H1 (cell line): ENCODE data around the gene ARHGAP26. TPM values are rescaled to one million over a fixed set of nuclear protein-coding genes. Genes with fewer than 3 reads are reported as not detected.

Experiments
- CTCF ChIA-PET: fragments of 300-600 bp; sonication (Branson Sonifier 250); formaldehyde crosslinking; loops from one replicate; lab custom pipeline; 2021; ENCODE audit not compliant: partially characterized antibody; lab: Charles Lee
- POLR2A ChIA-PET: fragments of 300-600 bp; sonication (Branson Sonifier 250); formaldehyde crosslinking; loops from one replicate; lab custom pipeline; 2021; ENCODE audit warnings: inconsistent platforms; ENCODE audit not compliant: partially characterized antibody; lab: Charles Lee
- DNase-seq, 2 experiments: peaks; one replicate each; pipeline versions ENCODE4 v3.0.0 to v3.0.0-alpha.2; 2010 to 2022; ENCODE audit warnings: low spot score in 2 of 2, low read depth in 1 of 2, mixed read lengths in 1 of 2
- FAIRE-seq: peaks from 2 replicates; lab custom pipeline; 2011; peaks lifted over from hg19 to GRCh38; lab: Jason Lieb, UNC
- H2AFZ ChIP-seq: 2 replicates; pipeline ENCODE4 v1.8.1; 2012; ENCODE audit warnings: low read length, inconsistent platforms
- H2AK5ac ChIP-seq: 2 replicates; pipeline ENCODE4 v1.6.1; 2013; ENCODE audit warnings: low read depth, low read length
- H2BK120ac ChIP-seq: replicated peaks from 2 replicates; pipeline ENCODE3; 2013; ENCODE audit warnings: low read depth, low read length, inconsistent platforms
- H2BK12ac ChIP-seq: 2 replicates; pipeline ENCODE4 v1.6.1; 2013; ENCODE audit warnings: low read depth, low read length
- H2BK15ac ChIP-seq: 2 replicates; pipeline ENCODE4 v1.6.1; 2013; ENCODE audit warnings: low read length
- H2BK20ac ChIP-seq: 2 replicates; pipeline ENCODE4 v1.6.1; 2013; ENCODE audit warnings: low read length
- H2BK5ac ChIP-seq: 2 replicates; pipeline ENCODE4 v1.6.1; 2013; ENCODE audit warnings: low read depth, low read length
- H3K14ac ChIP-seq: 2 replicates; pipeline ENCODE4 v1.6.1; 2013; ENCODE audit warnings: inconsistent platforms; ENCODE audit not compliant: insufficient read length
- H3K18ac ChIP-seq: 2 replicates; pipeline ENCODE4 v1.6.1; 2013; ENCODE audit warnings: low read length; ENCODE audit errors: extremely low read depth
- H3K23ac ChIP-seq: 2 replicates; pipeline ENCODE4 v1.6.1; 2013; ENCODE audit warnings: inconsistent platforms; ENCODE audit not compliant: insufficient read length
- H3K23me2 ChIP-seq: 2 replicates; pipeline ENCODE4 v1.6.1; 2013; ENCODE audit warnings: low read depth, low read length
- H3K27ac ChIP-seq: 2 replicates; pipeline ENCODE4 v1.6.1; 2011; ENCODE audit warnings: low read depth, low read length, inconsistent platforms
- H3K27me3 ChIP-seq, 4 experiments: replicated peaks in 1 of 4; 1 replicate in 1 of 4; 2 replicates in 3 of 4; pipeline versions ENCODE4 v1.6.1 to v1.8.1; 2011 to 2013; ENCODE audit warnings: low read length in 3 of 4, mild to moderate bottlenecking in 3 of 4, inconsistent platforms in 2 of 4, mixed read lengths in 2 of 4, moderate library complexity in 1 of 4; ENCODE audit not compliant: control insufficient read depth in 3 of 4, insufficient read depth in 3 of 4; ENCODE audit errors: extremely low read depth in 1 of 4
- H3K36me3 ChIP-seq, 4 experiments: 2 replicates each; pipeline versions ENCODE4 v1.6.1 to v1.8.1; 2011 to 2013; ENCODE audit warnings: mild to moderate bottlenecking in 4 of 4, low read length in 3 of 4, moderate library complexity in 2 of 4, control low read depth in 1 of 4, inconsistent platforms in 1 of 4; ENCODE audit not compliant: insufficient read depth in 4 of 4, control insufficient read depth in 2 of 4
- H3K4ac ChIP-seq: replicated peaks from 2 replicates; pipeline ENCODE3; 2013; ENCODE audit warnings: low read length, low read depth, mixed read lengths, inconsistent platforms; ENCODE audit not compliant: insufficient read length
- H3K4me1 ChIP-seq, 4 experiments: replicated peaks in 1 of 4; 1 replicate in 1 of 4; 2 replicates in 3 of 4; pipeline versions ENCODE4 v1.6.1 to v1.8.1; 2011 to 2013; ENCODE audit warnings: low read length in 3 of 4, inconsistent platforms in 2 of 4, mixed read lengths in 1 of 4; ENCODE audit not compliant: insufficient read depth in 4 of 4, control insufficient read depth in 3 of 4
- H3K4me2 ChIP-seq, 2 experiments: 2 replicates each; pipeline versions ENCODE4 v1.6.1 to v1.8.1; 2011 to 2013; ENCODE audit warnings: low read depth in 2 of 2, low read length in 2 of 2, control low read depth in 1 of 2, inconsistent platforms in 1 of 2, mild to moderate bottlenecking in 1 of 2; ENCODE audit not compliant: insufficient read depth in 1 of 2
- H3K4me3 ChIP-seq, 4 experiments: fragments of 200-600, 300-600 bp in 1 of 4; sonication (generic), shearing (Covaris generic), sonication (Bioruptor Twin) in 1 of 4; 2 replicates each; pipeline versions ENCODE4 v1.5.1 to v1.8.1; 2011 to 2016; ENCODE audit warnings: low read length in 4 of 4, low read depth in 3 of 4, control low read depth in 2 of 4, inconsistent platforms in 2 of 4, mild to moderate bottlenecking in 2 of 4, mixed read lengths in 1 of 4, moderate library complexity in 1 of 4; ENCODE audit not compliant: insufficient read depth in 2 of 4; ENCODE audit errors: extremely low read depth in 1 of 4
- H3K56ac ChIP-seq: replicated peaks from 2 replicates; pipeline ENCODE3; 2013; ENCODE audit warnings: low read depth, mild to moderate bottlenecking, mixed read lengths, low read length, inconsistent platforms; ENCODE audit not compliant: insufficient read length
- H3K79me1 ChIP-seq: 2 replicates; pipeline ENCODE4 v1.6.1; 2013; ENCODE audit warnings: low read depth, low read length, control low read depth
- H3K79me2 ChIP-seq, 2 experiments: 2 replicates each; pipeline versions ENCODE4 v1.6.1 to v1.8.1; 2012 to 2013; ENCODE audit warnings: low read length in 2 of 2, mild to moderate bottlenecking in 2 of 2, inconsistent platforms in 1 of 2; ENCODE audit not compliant: insufficient read depth in 2 of 2, control insufficient read depth in 1 of 2
- H3K9ac ChIP-seq, 4 experiments: replicated peaks in 1 of 4; 1 replicate in 1 of 4; 2 replicates in 3 of 4; pipeline versions ENCODE4 v1.6.1 to v1.8.1; 2011 to 2013; ENCODE audit warnings: low read depth in 3 of 4, low read length in 3 of 4, control low read depth in 2 of 4, mild to moderate bottlenecking in 2 of 4, moderate library complexity in 2 of 4, inconsistent platforms in 1 of 4; ENCODE audit errors: extremely low read depth in 1 of 4
- H3K9me3 ChIP-seq, 2 experiments: 2 replicates each; pipeline versions ENCODE4 v1.6.1 to v1.8.1; 2012 to 2013; ENCODE audit warnings: mild to moderate bottlenecking in 2 of 2, moderate library complexity in 2 of 2, control low read depth in 1 of 2, inconsistent platforms in 1 of 2, low read depth in 1 of 2, low read length in 1 of 2, mixed read lengths in 1 of 2; ENCODE audit not compliant: insufficient read depth in 2 of 2
- H4K20me1 ChIP-seq, 2 experiments: replicated peaks in 1 of 2; 2 replicates each; pipeline versions ENCODE3 to v1.8.1; 2011 to 2013; ENCODE audit warnings: inconsistent platforms in 2 of 2, low read length in 2 of 2, mild to moderate bottlenecking in 1 of 2; ENCODE audit not compliant: insufficient read depth in 2 of 2, control insufficient read depth in 1 of 2
- H4K5ac ChIP-seq: 2 replicates; pipeline ENCODE4 v1.6.1; 2013; ENCODE audit warnings: low read length, low read depth, mixed read lengths, inconsistent platforms; ENCODE audit not compliant: insufficient read length
- H4K8ac ChIP-seq: 2 replicates; pipeline ENCODE4 v1.8.0; 2013; ENCODE audit warnings: mild to moderate bottlenecking, moderate library complexity, low read length, inconsistent platforms; ENCODE audit not compliant: insufficient read depth; ENCODE audit errors: extremely low read depth
- H4K91ac ChIP-seq: replicated peaks from 2 replicates; pipeline ENCODE3; 2013; ENCODE audit warnings: low read length, mixed read lengths, inconsistent platforms; ENCODE audit not compliant: insufficient read length
- BACH1 ChIP-seq: IDR thresholded peaks from 2 replicates; pipeline ENCODE4 v1.6.1; 2012; ENCODE audit warnings: low read length, improper control_type of control experiment
- CBX5 ChIP-seq: fragments of 300-800, 300-1000 bp; sonication (generic); IDR thresholded peaks from 2 replicates; pipeline ENCODE4 v1.7.1; 2016; ENCODE audit warnings: antibody characterized with exemption, low read length, low read depth
- CEBPB ChIP-seq: IDR thresholded peaks from 2 replicates; pipeline ENCODE4 v1.6.1; 2012; ENCODE audit warnings: low read depth, low read length
- EGR1 ChIP-seq: IDR thresholded peaks from 2 replicates; pipeline ENCODE4 v1.6.1; 2011; ENCODE audit warnings: low read depth, low read length, borderline replicate concordance
- GABPA ChIP-seq: IDR thresholded peaks from 2 replicates; pipeline ENCODE4 v1.6.1; 2011; ENCODE audit warnings: mild to moderate bottlenecking, low read length, moderate library complexity, borderline replicate concordance; ENCODE audit not compliant: insufficient read depth
- GTF2F1 ChIP-seq: IDR thresholded peaks from 2 replicates; pipeline ENCODE4 v1.6.1; 2012; ENCODE audit warnings: low read depth, low read length, improper control_type of control experiment, borderline replicate concordance
- JUN ChIP-seq: IDR thresholded peaks from 2 replicates; pipeline ENCODE4 v1.6.1; 2011; ENCODE audit warnings: low read depth, mild to moderate bottlenecking, improper control_type of control experiment, low read length
- JUND ChIP-seq: IDR thresholded peaks from 2 replicates; pipeline ENCODE4 v1.6.1; 2011; ENCODE audit warnings: mild to moderate bottlenecking, improper control_type of control experiment, low read length
- KDM1A ChIP-seq: fragments of 200-600, 300-600 bp; sonication (generic); IDR thresholded peaks from 2 replicates; pipeline ENCODE4 v1.7.1; 2016; ENCODE audit warnings: mild to moderate bottlenecking, low read length, borderline replicate concordance
- POLR2A ChIP-seq, 2 experiments: IDR thresholded peaks; 1 replicate in 1 of 2; 2 replicates in 1 of 2; pipeline ENCODE4 v1.6.1; 2011; ENCODE audit warnings: low read depth in 2 of 2, low read length in 2 of 2, mild to moderate bottlenecking in 2 of 2; ENCODE audit errors: control extremely low read depth in 1 of 2
- RBBP5 ChIP-seq: IDR thresholded peaks from 2 replicates; pipeline ENCODE4 v1.7.1; 2012; ENCODE audit warnings: low read depth, mild to moderate bottlenecking, inconsistent platforms, low read length, moderate library complexity, borderline replicate concordance
- RNF2 ChIP-seq: fragments of 200-900, 300-1000 bp; sonication (generic); IDR thresholded peaks from 2 replicates; pipeline ENCODE4 v1.7.1; 2016; ENCODE audit warnings: borderline replicate concordance, low read depth, mild to moderate bottlenecking, antibody characterized with exemption, low read length; ENCODE audit not compliant: poor library complexity, severe bottlenecking; ENCODE audit errors: missing control alignments
- SP2 ChIP-seq: IDR thresholded peaks from 2 replicates; pipeline ENCODE4 v1.6.1; 2012; ENCODE audit warnings: mild to moderate bottlenecking, low read length, inconsistent platforms
- TAF1 ChIP-seq: IDR thresholded peaks from 2 replicates; pipeline ENCODE4 v1.6.1; 2011; ENCODE audit warnings: mild to moderate bottlenecking, low read depth, low read length
- ZNF274 ChIP-seq: IDR thresholded peaks from 2 replicates; pipeline ENCODE4 v1.7.0; 2012; ENCODE audit warnings: low read length, borderline replicate concordance; ENCODE audit errors: extremely low read depth
- WGBS, 2 experiments: shearing (Covaris generic) in 1 of 2; methylation state at CpG; one replicate each; pipeline versions ENCODE4 v1.1.6 to v1.1.7; 2013 to 2015; ENCODE audit warnings: low lambda C conversion rate in 2 of 2, mixed read lengths in 2 of 2, inconsistent platforms in 1 of 2, low coverage in 1 of 2, missing lambda C conversion rate in 1 of 2; ENCODE audit not compliant: insufficient replicate concordance in 2 of 2, insufficient coverage in 1 of 2, insufficient read length in 1 of 2; ENCODE audit errors: extremely low coverage in 1 of 2, missing lambda C conversion rate in 1 of 2; 5-methylcytosine and 5-hydroxymethylcytosine counted together
- polyA plus RNA-seq, 7 experiments: library from polyadenylated mRNA; depleted of rRNA in 3 of 7; stranded (reverse) in 5 of 7; unstranded in 2 of 7; fragments of >200 nt in 5 of 7; fragments of 200-250 nt in 2 of 7; gene quantifications; 1 replicate in 5 of 7; 2 replicates in 1 of 7; 4 replicates in 1 of 7; pipeline versions ENCODE4 v1.2.1 to v1.2.3, GENCODE V29; 2011 to 2013; ENCODE audit warnings: missing spikeins in 2 of 7, mixed read lengths in 2 of 7
- total RNA-seq: library from RNA; stranded (reverse); fragmentation: NEBNext Ultra II Directional; extraction: Animal tissue kit (Norgen Biotek cat#: 25700); gene quantifications from 2 replicates; pipeline ENCODE4 v1.2.1, GENCODE V29; 2021

ARHGAP26 gene
- total and polyA plus RNA-seq, 2 of the 8 experiments (the other 6 are each of a cell fraction or from before 2014, with no cell fraction given), result 7.1 to 24.8 TPM

DNA sequence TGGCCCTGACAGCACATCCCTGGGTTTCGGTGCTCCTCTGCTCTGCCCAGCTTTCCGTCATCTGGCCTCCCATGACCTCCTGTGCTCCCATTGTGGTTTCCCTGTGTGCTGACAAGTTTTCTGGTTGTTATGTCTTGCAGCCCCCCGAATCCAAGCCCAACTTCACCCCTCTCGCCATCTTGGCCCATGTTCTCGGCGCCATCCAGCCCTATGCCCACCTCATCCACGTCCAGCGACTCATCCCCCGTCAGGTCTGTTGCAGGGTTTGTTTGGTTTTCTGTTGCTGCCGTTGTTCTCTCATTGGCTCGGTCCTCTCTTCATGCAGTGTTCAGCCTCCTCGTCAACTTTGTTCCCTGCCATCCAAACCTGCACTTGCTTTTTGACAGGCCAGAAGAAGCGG, 436.9 kb downstream of the ARHGAP26 start:
- Histone ChIP-seq H3K56ac (no peak overlapping the region), H3K27ac (no peak overlapping the region), H3K4ac (no peak overlapping the region), H2BK120ac (no peak overlapping the region), H4K8ac (no peak overlapping the region), H4K5ac (no peak overlapping the region), H3K4me3 (no peak overlapping the region), H2BK20ac (no peak overlapping the region), H4K91ac (no peak overlapping the region), H3K36me3 (no peaks in the 10 kb centered on the region), H3K4me2 (no peak overlapping the region), H3K4me1 (peaks cover 0 to 4% (median 0%) of the 10 kb centered on the region in 4 experiments; a peak in 1 of 7 replicates), H3K14ac (no peak overlapping the region), H2BK5ac (no peak overlapping the region), H2AK5ac (no peak overlapping the region), H4K20me1 (no peaks in the 10 kb centered on the region), H3K18ac (no peak overlapping the region), H2BK15ac (no peak overlapping the region), H3K79me2 (no peaks in the 10 kb centered on the region), H2BK12ac (no peak overlapping the region), H3K79me1 (no peaks in the 10 kb centered on the region), H3K23me2 (no peaks in the 10 kb centered on the region), H3K9ac (no peak overlapping the region), H3K9me3 (no peaks in the 10 kb centered on the region), H3K27me3 (no peaks in the 10 kb centered on the region), H2AFZ (no peak overlapping the region), H3K23ac (no peak overlapping the region)
- FAIRE-seq (no peak), DNase-seq (no peak)
- 93% methylated on average over 13 of the region's 13 CpGs; no CpG with 5 or more reads in 1 of the 2 experiments for WGBS, 2 experiments
- ChIA-PET CTCF (interaction anchor here (0.6 to 5.3 kb wide), 4 partner anchors 12 to 347 kb away, joined by 3 to 33 read pairs (median 4); no protein-coding TSS in a partner anchor), POLR2A (no interaction called here)
- TF ChIP-seq BACH1 (no peak), CBX5 (no peak), ZNF274 (no peak), POLR2A (IDR thresholded peaks at IDR 0.05; ENCODE audit: control extremely low read depth in 1 of 2, low read depth in 2 of 2, low read length in 2 of 2) (no peak), CEBPB (no peak), RBBP5 (no peak), TAF1 (no peak), KDM1A (no peak), GTF2F1 (no peak), SP2 (no peak), RNF2 (no peak), JUND (no peak), GABPA (no peak), JUN (no peak), EGR1 (no peak)
